ENCODE results near the gene MGAT5. TPM values are rescaled to one million over a fixed set of nuclear protein-coding genes. Genes with fewer than 3 reads are reported as not detected.

Gene MGAT5
- total RNA-seq, 1 donor from 2014 or later = 98.7 TPM

- intact Hi-C loops (cut with micrococcal nuclease) = no loop called here
- Histone ChIP-seq H3K27me3 (ENCODE audit: low read depth) (no peaks in the 10 kb centered on the region), H3K4me1 (peaks cover 92% of the 10 kb centered on the region), H3K27ac (replicated peaks) (peak overlapping the region; percentile 58), H3K4me3 (no peak overlapping the region), H3K36me3 (peaks cover 10% of the 10 kb centered on the region), H3K9me3 (replicated peaks) (no peaks in the 10 kb centered on the region)
- DNase-seq = no peak
- no peak for TF ChIP-seq CTCF (IDR thresholded peaks at IDR 0.05; ENCODE audit: borderline replicate concordance)
These were observed 18.9 kb downstream of the MGAT5 start for GRCh38 chr2:134272806-134273205.

GRCh38 chr2:134273256-134273983, 19.5 kb downstream of the MGAT5 start:
- Histone ChIP-seq H3K27me3 (ENCODE audit: low read depth) (no peaks in the 10 kb centered on the region), H3K4me1 (peaks cover 92% of the 10 kb centered on the region), H3K4me3 (no peak overlapping the region), H3K36me3 (peaks cover 10% of the 10 kb centered on the region), H3K9me3 (replicated peaks) (no peaks in the 10 kb centered on the region), H3K27ac (replicated peaks) (peak overlapping the region; percentile 58)
- no peak for TF ChIP-seq CTCF (IDR thresholded peaks at IDR 0.05; ENCODE audit: borderline replicate concordance)
- DNase-seq = no peak
- intact Hi-C loops (cut with micrococcal nuclease) = no loop called here

- H3K27ac ChIP-seq (replicated peaks) = peak overlapping the region; percentile 58
- H3K27me3 ChIP-seq (ENCODE audit: low read depth) = no peaks in the 10 kb centered on the region
- H3K36me3 ChIP-seq = peaks cover 10% of the 10 kb centered on the region
- peaks cover 92% of the 10 kb centered on the region for H3K4me1 ChIP-seq
- DNase-seq = no peak
- H3K4me3 ChIP-seq = no peak overlapping the region
- H3K9me3 ChIP-seq (replicated peaks) = no peaks in the 10 kb centered on the region
- TF ChIP-seq CTCF (IDR thresholded peaks at IDR 0.05; ENCODE audit: borderline replicate concordance) = no peak
- intact Hi-C loops (cut with micrococcal nuclease) = no loop called here
These were observed 20.2 kb downstream of the MGAT5 start for GRCh38 chr2:134274121-134274520.

- intact Hi-C loops (cut with micrococcal nuclease) = no loop called here
- Histone ChIP-seq H3K4me1 (peaks cover 93% of the 10 kb centered on the region), H3K4me3 (no peak overlapping the region)
These were observed 21.4 kb downstream of the MGAT5 start for GRCh38 chr2:134275058-134275862.

More at GRCh38 chr2:134275058-134275862, 21.4 kb downstream of the MGAT5 start:
- Histone ChIP-seq H3K27ac (replicated peaks) (peak overlapping the region; percentile 58), H3K27me3 (ENCODE audit: low read depth) (no peaks in the 10 kb centered on the region), H3K36me3 (peaks cover 10% of the 10 kb centered on the region), H3K9me3 (replicated peaks) (no peaks in the 10 kb centered on the region)
- TF ChIP-seq CTCF (IDR thresholded peaks at IDR 0.05; ENCODE audit: borderline replicate concordance) = no peak
- DNase-seq = no peak

Data from left ventricle myocardium inferior (tissue), 1 donor.